Panc1 (cell line): ENCODE data around the gene DPM2. TPM values are rescaled to one million over a fixed set of nuclear protein-coding genes. Genes with fewer than 3 reads are reported as not detected.

Experiments
- ATAC-seq: fragments of 200-7000 bp; cut with Tn5 transposase; 2 replicates; pipeline ENCODE4 v1.9.1; 2020; ENCODE audit warnings: mild to moderate bottlenecking, moderate library complexity
- BruUV-seq: library from RNA; stranded (reverse); fragments of 400-500 nt; replicated peaks from 2 replicates; lab custom pipeline; 2021; lab: Mats Ljungman, UMichigan
- CTCF ChIA-PET: fragments of 300-600 bp; sonication (Branson Sonifier 250); formaldehyde crosslinking; loops from one replicate; lab custom pipeline; 2022; ENCODE audit warnings: antibody characterized with exemption; lab: Charles Lee
- POLR2A ChIA-PET: fragments of 300-600 bp; sonication (Branson Sonifier 250); formaldehyde crosslinking; loops from one replicate; lab custom pipeline; 2022; ENCODE audit warnings: antibody characterized with exemption; lab: Charles Lee
- DNase-seq: peaks from one replicate; pipeline ENCODE4 v3.0.0-alpha.2; 2010; ENCODE audit warnings: low read depth, low spot score
- H3K27ac ChIP-seq: 2 replicates; pipeline ENCODE4 v1.5.1; 2011; ENCODE audit warnings: mild to moderate bottlenecking, low read length, inconsistent platforms
- H3K27me3 ChIP-seq: fragments of 200-500 bp; sonication (Bioruptor generic); 2 replicates; pipeline ENCODE4 v1.6.0; 2014; ENCODE audit warnings: low read length, inconsistent platforms; ENCODE audit not compliant: control insufficient read depth, insufficient read depth
- H3K36me3 ChIP-seq: fragments of 200-500 bp; sonication (Bioruptor generic); 2 replicates; pipeline ENCODE4 v1.5.1; 2014; ENCODE audit warnings: inconsistent platforms, mild to moderate bottlenecking, low read length, moderate library complexity; ENCODE audit not compliant: control insufficient read depth, insufficient read depth
- H3K4me1 ChIP-seq: 2 replicates; pipeline ENCODE4 v1.5.1; 2011; ENCODE audit warnings: inconsistent platforms, mild to moderate bottlenecking, low read length, moderate library complexity; ENCODE audit not compliant: control insufficient read depth, insufficient read depth
- H3K4me3 ChIP-seq, 2 experiments: 2 replicates each; pipeline ENCODE4 v1.5.1; 2011 to 2012; ENCODE audit warnings: low read depth in 2 of 2, low read length in 2 of 2, mild to moderate bottlenecking in 2 of 2, inconsistent platforms in 1 of 2, moderate library complexity in 1 of 2
- H3K9me3 ChIP-seq: fragments of 200-500 bp; sonication (Bioruptor generic); 2 replicates; pipeline ENCODE4 v1.5.1; 2014; ENCODE audit warnings: low read depth, mild to moderate bottlenecking, inconsistent platforms, low read length, moderate library complexity; ENCODE audit not compliant: control insufficient read depth, insufficient read depth
- POLR2AphosphoS5 ChIP-seq: IDR thresholded peaks from 2 replicates; pipeline ENCODE4 v1.6.1; 2012; ENCODE audit warnings: mild to moderate bottlenecking, low read depth, low read length, moderate library complexity
- SIN3A ChIP-seq: IDR thresholded peaks from 2 replicates; pipeline ENCODE4 v1.6.1; 2012; ENCODE audit warnings: low read depth, mild to moderate bottlenecking, low read length, moderate library complexity, borderline replicate concordance; ENCODE audit not compliant: insufficient read depth
- TCF7L2 ChIP-seq: IDR thresholded peaks from 2 replicates; pipeline ENCODE4 v1.6.1; 2011; ENCODE audit warnings: mild to moderate bottlenecking, low read depth, low read length, inconsistent platforms
- in situ Hi-C: cut with HindIII; loops from 2 replicates; pipeline ENCODE4 v1.10.0; 2016; ENCODE audit warnings: low sequenced_read_pairs, low pct_unique_long_range_greater_than_20kb
- intact Hi-C: fragments of 100-400 bp; cut with micrococcal nuclease; formaldehyde crosslinking; loops from one replicate; pipeline ENCODE4 v1.10.0; 2022; ENCODE audit not compliant: unreplicated experiment
- total RNA-seq: library from RNA; stranded (reverse); gene quantifications from one replicate; pipeline ENCODE4 v1.2.1, GENCODE V29; 2021; ENCODE audit not compliant: unreplicated experiment
- TF ChIP-seq, protein P1 (sequence below), 2 experiments: IDR thresholded peaks; 2 replicates each; pipeline ENCODE4 v1.6.1; 2011 to 2012; ENCODE audit warnings: low read depth in 2 of 2, control low read depth in 1 of 2, low read length in 1 of 2, mild to moderate bottlenecking in 1 of 2, moderate library complexity in 1 of 2; ENCODE audit not compliant: insufficient read depth in 1 of 2
- TF ChIP-seq, protein P2 (sequence below): fragments of 450-650 bp; IDR thresholded peaks from 2 replicates; pipeline ENCODE4 v1.5.1; 2017; ENCODE audit warnings: mild to moderate bottlenecking

The DPM2 gene
- total RNA-seq, 1 experiment from 2014 or later: 58.7 TPM

DNA sequence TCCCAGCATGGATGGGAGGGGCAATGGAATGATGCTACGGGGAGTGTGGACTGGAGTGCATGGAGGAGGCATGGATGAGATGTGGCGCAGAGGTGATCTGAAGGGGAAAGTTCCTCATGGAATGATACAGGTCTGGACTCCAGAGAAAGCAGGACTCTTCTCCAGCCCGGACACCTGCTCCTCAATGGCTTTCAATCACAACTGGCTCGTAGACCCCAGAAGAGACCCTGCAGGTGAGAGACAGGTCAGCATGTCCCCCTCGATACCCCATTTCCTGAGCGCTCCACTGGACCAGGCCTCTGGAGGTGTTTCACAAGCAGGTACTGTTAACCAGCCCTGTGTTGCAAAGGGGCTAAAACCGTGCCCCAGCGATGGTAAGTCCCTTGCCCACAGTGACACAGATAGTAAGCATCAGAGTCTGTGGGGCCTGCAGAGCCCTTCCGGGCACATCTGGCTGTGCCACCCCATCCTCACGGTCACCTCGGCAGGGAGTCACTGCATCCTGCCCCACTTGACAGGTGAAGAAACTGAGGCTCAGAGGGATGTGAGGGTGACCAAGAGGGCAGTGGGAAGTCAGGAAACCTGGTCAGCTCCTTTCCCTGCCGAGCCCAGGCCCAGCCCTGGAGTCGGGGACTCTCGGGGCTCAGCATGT is 5.5 kb upstream of the DPM2 start:
- BruUV-seq: no TSS peak
- in situ Hi-C loops: loop anchor here (25.0 kb wide), 1 partner anchor 144 kb away; no protein-coding TSS in a partner anchor
- no peak for DNase-seq
- Histone ChIP-seq H3K4me1 (peaks cover 77% of the 10 kb centered on the region), H3K36me3 (peaks cover 7% of the 10 kb centered on the region), H3K9me3 (no peaks in the 10 kb centered on the region), H3K27ac (peak overlapping the region; percentile 57), H3K27me3 (no peaks in the 10 kb centered on the region), H3K4me3 (no peak overlapping the region)
- intact Hi-C loops: loop anchor here (5.0 kb wide), 2 partner anchors 34 to 94 kb away; no protein-coding TSS in a partner anchor
- POLR2A ChIA-PET: no interaction called here
- CTCF ChIA-PET: interaction anchor here (0.7 to 1.3 kb wide), 2 partner anchors 92 to 175 kb away, joined by 3 to 8 read pairs; no protein-coding TSS in a partner anchor
- ATAC-seq: no peak
- TF ChIP-seq, protein P1, sequence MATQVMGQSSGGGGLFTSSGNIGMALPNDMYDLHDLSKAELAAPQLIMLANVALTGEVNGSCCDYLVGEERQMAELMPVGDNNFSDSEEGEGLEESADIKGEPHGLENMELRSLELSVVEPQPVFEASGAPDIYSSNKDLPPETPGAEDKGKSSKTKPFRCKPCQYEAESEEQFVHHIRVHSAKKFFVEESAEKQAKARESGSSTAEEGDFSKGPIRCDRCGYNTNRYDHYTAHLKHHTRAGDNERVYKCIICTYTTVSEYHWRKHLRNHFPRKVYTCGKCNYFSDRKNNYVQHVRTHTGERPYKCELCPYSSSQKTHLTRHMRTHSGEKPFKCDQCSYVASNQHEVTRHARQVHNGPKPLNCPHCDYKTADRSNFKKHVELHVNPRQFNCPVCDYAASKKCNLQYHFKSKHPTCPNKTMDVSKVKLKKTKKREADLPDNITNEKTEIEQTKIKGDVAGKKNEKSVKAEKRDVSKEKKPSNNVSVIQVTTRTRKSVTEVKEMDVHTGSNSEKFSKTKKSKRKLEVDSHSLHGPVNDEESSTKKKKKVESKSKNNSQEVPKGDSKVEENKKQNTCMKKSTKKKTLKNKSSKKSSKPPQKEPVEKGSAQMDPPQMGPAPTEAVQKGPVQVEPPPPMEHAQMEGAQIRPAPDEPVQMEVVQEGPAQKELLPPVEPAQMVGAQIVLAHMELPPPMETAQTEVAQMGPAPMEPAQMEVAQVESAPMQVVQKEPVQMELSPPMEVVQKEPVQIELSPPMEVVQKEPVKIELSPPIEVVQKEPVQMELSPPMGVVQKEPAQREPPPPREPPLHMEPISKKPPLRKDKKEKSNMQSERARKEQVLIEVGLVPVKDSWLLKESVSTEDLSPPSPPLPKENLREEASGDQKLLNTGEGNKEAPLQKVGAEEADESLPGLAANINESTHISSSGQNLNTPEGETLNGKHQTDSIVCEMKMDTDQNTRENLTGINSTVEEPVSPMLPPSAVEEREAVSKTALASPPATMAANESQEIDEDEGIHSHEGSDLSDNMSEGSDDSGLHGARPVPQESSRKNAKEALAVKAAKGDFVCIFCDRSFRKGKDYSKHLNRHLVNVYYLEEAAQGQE (IDR thresholded peaks at IDR 0.05; ENCODE audit: insufficient read depth in 1 of 2, low read depth in 2 of 2, low read length in 1 of 2): no peak
- TF ChIP-seq POLR2AphosphoS5: no peak
- TF ChIP-seq, protein P2, sequence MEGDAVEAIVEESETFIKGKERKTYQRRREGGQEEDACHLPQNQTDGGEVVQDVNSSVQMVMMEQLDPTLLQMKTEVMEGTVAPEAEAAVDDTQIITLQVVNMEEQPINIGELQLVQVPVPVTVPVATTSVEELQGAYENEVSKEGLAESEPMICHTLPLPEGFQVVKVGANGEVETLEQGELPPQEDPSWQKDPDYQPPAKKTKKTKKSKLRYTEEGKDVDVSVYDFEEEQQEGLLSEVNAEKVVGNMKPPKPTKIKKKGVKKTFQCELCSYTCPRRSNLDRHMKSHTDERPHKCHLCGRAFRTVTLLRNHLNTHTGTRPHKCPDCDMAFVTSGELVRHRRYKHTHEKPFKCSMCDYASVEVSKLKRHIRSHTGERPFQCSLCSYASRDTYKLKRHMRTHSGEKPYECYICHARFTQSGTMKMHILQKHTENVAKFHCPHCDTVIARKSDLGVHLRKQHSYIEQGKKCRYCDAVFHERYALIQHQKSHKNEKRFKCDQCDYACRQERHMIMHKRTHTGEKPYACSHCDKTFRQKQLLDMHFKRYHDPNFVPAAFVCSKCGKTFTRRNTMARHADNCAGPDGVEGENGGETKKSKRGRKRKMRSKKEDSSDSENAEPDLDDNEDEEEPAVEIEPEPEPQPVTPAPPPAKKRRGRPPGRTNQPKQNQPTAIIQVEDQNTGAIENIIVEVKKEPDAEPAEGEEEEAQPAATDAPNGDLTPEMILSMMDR: no peak
- TF ChIP-seq TCF7L2: no peak
- no peak for TF ChIP-seq SIN3A

DNA sequence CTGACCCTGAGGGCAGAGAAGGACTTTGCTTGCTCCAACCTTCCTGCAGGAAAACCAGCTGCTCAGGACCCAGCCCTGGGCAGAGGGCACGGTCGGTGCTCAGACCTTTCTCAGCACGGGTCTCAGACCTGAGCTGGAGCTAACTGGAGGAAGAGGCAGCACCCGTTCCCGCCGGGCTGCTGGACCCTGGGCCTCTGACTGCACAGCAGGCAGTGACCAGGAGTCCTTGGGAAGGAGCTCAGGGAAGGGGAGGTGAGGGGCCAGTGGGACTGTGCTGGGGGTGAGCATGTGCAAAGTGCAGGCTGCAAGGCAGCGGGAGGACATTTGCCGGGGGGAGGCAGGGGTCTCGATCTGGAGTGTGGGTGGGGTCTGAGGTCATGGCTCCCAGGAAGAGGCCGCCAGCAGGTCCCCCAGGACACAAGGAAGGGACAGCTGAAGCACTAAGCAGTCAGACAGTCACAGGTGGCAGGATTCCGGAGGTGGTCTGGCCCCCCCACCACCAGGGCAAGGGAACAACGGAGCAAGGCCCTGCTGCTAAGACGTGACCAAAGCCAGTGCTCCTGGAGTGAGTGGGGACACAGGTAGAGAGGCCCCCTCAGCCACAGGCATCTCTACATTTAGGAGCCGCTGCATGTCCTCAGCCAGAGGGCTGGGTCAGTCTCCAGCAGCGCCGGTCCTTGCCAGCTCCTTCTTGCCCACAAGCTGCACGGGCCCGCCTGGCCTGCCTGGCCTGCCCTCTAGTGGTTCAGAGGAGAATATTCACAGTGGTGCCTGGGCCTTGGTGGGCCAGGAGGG is 4.8 kb upstream of the DPM2 start:
- Histone ChIP-seq H3K9me3 (no peaks in the 10 kb centered on the region), H3K27me3 (no peaks in the 10 kb centered on the region), H3K27ac (peak overlapping the region; percentile 93), H3K36me3 (peaks cover 7% of the 10 kb centered on the region), H3K4me1 (peaks cover 70% of the 10 kb centered on the region), H3K4me3 (no peak overlapping the region)
- intact Hi-C loops (loop anchor here (5.0 kb wide), 2 partner anchors 35 to 95 kb away; no protein-coding TSS in a partner anchor), in situ Hi-C loops (loop anchor here (25.0 kb wide), 1 partner anchor 145 kb away; no protein-coding TSS in a partner anchor)
- no peak for DNase-seq
- POLR2A ChIA-PET: interaction anchor here (0.6 kb wide), 1 partner anchor 56 kb away, joined by 5 read pairs; no protein-coding TSS in a partner anchor
- 0 out of 2 replicates have a peak, but pooled peaks have one; percentile 6 for ATAC-seq
- TF ChIP-seq, protein P2: peak; percentile 85
- 0 out of 2 replicates have a peak, but pooled peaks have one; percentile 11 for TF ChIP-seq POLR2AphosphoS5
- no peak for TF ChIP-seq TCF7L2
- TF ChIP-seq, protein P1 (IDR thresholded peaks at IDR 0.05; ENCODE audit: insufficient read depth in 1 of 2, low read depth in 2 of 2, low read length in 1 of 2): no peak
- no peak for TF ChIP-seq SIN3A
- CTCF ChIA-PET: interaction anchor here (0.6 to 1.0 kb wide), 3 partner anchors 57 to 131 kb away, joined by 3 to 5 read pairs (median 3); no protein-coding TSS in a partner anchor
- no TSS peak for BruUV-seq
